Panc1 (cell line): Measurements from ENCODE around the gene FAT1. TPM values are rescaled to one million over a fixed set of nuclear protein-coding genes. Genes with fewer than 3 reads are reported as not detected.
A peak's percentile ranks its signal among the peaks of the same experiment; 100 is the strongest.

Experiments used
- ATAC-seq: fragments of 200-7000 bp; cut with Tn5 transposase; 2 replicates; pipeline ENCODE4 v1.9.1; 2020; ENCODE audit warnings: mild to moderate bottlenecking, moderate library complexity
- BruUV-seq: library from RNA; stranded (reverse); fragments of 400-500 nt; replicated peaks from 2 replicates; lab custom pipeline; 2021; lab: Mats Ljungman, UMichigan
- CTCF ChIA-PET: fragments of 300-600 bp; sonication (Branson Sonifier 250); formaldehyde crosslinking; loops from one replicate; lab custom pipeline; 2022; ENCODE audit warnings: antibody characterized with exemption; lab: Charles Lee
- POLR2A ChIA-PET: fragments of 300-600 bp; sonication (Branson Sonifier 250); formaldehyde crosslinking; loops from one replicate; lab custom pipeline; 2022; ENCODE audit warnings: antibody characterized with exemption; lab: Charles Lee
- DNase-seq: peaks from one replicate; pipeline ENCODE4 v3.0.0-alpha.2; 2010; ENCODE audit warnings: low read depth, low spot score
- H3K27ac ChIP-seq: 2 replicates; pipeline ENCODE4 v1.5.1; 2011; ENCODE audit warnings: mild to moderate bottlenecking, low read length, inconsistent platforms
- H3K27me3 ChIP-seq: fragments of 200-500 bp; sonication (Bioruptor generic); 2 replicates; pipeline ENCODE4 v1.6.0; 2014; ENCODE audit warnings: low read length, inconsistent platforms; ENCODE audit not compliant: control insufficient read depth, insufficient read depth
- H3K36me3 ChIP-seq: fragments of 200-500 bp; sonication (Bioruptor generic); 2 replicates; pipeline ENCODE4 v1.5.1; 2014; ENCODE audit warnings: inconsistent platforms, mild to moderate bottlenecking, low read length, moderate library complexity; ENCODE audit not compliant: control insufficient read depth, insufficient read depth
- H3K4me1 ChIP-seq: 2 replicates; pipeline ENCODE4 v1.5.1; 2011; ENCODE audit warnings: inconsistent platforms, mild to moderate bottlenecking, low read length, moderate library complexity; ENCODE audit not compliant: control insufficient read depth, insufficient read depth
- H3K4me3 ChIP-seq, 2 experiments: 2 replicates each; pipeline ENCODE4 v1.5.1; 2011 to 2012; ENCODE audit warnings: low read depth in 2 of 2, low read length in 2 of 2, mild to moderate bottlenecking in 2 of 2, inconsistent platforms in 1 of 2, moderate library complexity in 1 of 2
- H3K9me3 ChIP-seq: fragments of 200-500 bp; sonication (Bioruptor generic); 2 replicates; pipeline ENCODE4 v1.5.1; 2014; ENCODE audit warnings: low read depth, mild to moderate bottlenecking, inconsistent platforms, low read length, moderate library complexity; ENCODE audit not compliant: control insufficient read depth, insufficient read depth
- POLR2AphosphoS5 ChIP-seq: IDR thresholded peaks from 2 replicates; pipeline ENCODE4 v1.6.1; 2012; ENCODE audit warnings: mild to moderate bottlenecking, low read depth, low read length, moderate library complexity
- SIN3A ChIP-seq: IDR thresholded peaks from 2 replicates; pipeline ENCODE4 v1.6.1; 2012; ENCODE audit warnings: low read depth, mild to moderate bottlenecking, low read length, moderate library complexity, borderline replicate concordance; ENCODE audit not compliant: insufficient read depth
- TCF7L2 ChIP-seq: IDR thresholded peaks from 2 replicates; pipeline ENCODE4 v1.6.1; 2011; ENCODE audit warnings: mild to moderate bottlenecking, low read depth, low read length, inconsistent platforms
- in situ Hi-C: cut with HindIII; loops from 2 replicates; pipeline ENCODE4 v1.10.0; 2016; ENCODE audit warnings: low sequenced_read_pairs, low pct_unique_long_range_greater_than_20kb
- intact Hi-C: fragments of 100-400 bp; cut with micrococcal nuclease; formaldehyde crosslinking; loops from one replicate; pipeline ENCODE4 v1.10.0; 2022; ENCODE audit not compliant: unreplicated experiment
- total RNA-seq: library from RNA; stranded (reverse); gene quantifications from one replicate; pipeline ENCODE4 v1.2.1, GENCODE V29; 2021; ENCODE audit not compliant: unreplicated experiment
- TF ChIP-seq, protein P1 (sequence below): fragments of 450-650 bp; IDR thresholded peaks from 2 replicates; pipeline ENCODE4 v1.5.1; 2017; ENCODE audit warnings: mild to moderate bottlenecking
- TF ChIP-seq, protein P2 (sequence below), 2 experiments: IDR thresholded peaks; 2 replicates each; pipeline ENCODE4 v1.6.1; 2011 to 2012; ENCODE audit warnings: low read depth in 2 of 2, control low read depth in 1 of 2, low read length in 1 of 2, mild to moderate bottlenecking in 1 of 2, moderate library complexity in 1 of 2; ENCODE audit not compliant: insufficient read depth in 1 of 2

FAT1 gene
- total RNA-seq, 1 experiment from 2014 or later: 288 TPM

DNA sequence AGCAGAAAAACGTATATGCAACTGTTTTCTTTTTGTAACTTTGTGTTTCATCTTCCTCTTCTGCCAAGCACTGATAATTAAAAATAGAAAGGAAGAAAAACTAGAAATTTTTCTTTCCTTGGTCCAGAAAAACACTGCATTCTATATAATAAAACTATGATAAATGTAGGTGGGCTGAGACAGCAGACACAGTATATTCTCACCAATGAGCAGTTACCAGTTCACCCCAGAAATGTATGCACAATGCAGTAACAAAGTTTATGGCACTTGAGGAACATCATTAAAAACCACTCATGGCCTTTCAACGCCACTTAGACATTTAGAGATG lies 79.4 kb downstream of the FAT1 start:
- intact Hi-C loops: no loop called here
- no peak for DNase-seq
- TF ChIP-seq POLR2AphosphoS5: no peak
- TF ChIP-seq, protein P1, sequence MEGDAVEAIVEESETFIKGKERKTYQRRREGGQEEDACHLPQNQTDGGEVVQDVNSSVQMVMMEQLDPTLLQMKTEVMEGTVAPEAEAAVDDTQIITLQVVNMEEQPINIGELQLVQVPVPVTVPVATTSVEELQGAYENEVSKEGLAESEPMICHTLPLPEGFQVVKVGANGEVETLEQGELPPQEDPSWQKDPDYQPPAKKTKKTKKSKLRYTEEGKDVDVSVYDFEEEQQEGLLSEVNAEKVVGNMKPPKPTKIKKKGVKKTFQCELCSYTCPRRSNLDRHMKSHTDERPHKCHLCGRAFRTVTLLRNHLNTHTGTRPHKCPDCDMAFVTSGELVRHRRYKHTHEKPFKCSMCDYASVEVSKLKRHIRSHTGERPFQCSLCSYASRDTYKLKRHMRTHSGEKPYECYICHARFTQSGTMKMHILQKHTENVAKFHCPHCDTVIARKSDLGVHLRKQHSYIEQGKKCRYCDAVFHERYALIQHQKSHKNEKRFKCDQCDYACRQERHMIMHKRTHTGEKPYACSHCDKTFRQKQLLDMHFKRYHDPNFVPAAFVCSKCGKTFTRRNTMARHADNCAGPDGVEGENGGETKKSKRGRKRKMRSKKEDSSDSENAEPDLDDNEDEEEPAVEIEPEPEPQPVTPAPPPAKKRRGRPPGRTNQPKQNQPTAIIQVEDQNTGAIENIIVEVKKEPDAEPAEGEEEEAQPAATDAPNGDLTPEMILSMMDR: no peak
- TF ChIP-seq TCF7L2: no peak
- in situ Hi-C loops: no loop called here
- ChIA-PET POLR2A (no interaction called here), CTCF (no interaction called here)
- no peaks in the 10 kb centered on the region for H3K27me3 ChIP-seq
- H3K4me1 ChIP-seq: peaks cover 16% of the 10 kb centered on the region
- H3K36me3 ChIP-seq: peaks cover 17% of the 10 kb centered on the region
- H3K27ac ChIP-seq: peak overlapping the region; percentile 57
- no peak for ATAC-seq
- H3K9me3 ChIP-seq: no peaks in the 10 kb centered on the region
- BruUV-seq: no TSS peak
- no peak overlapping the region for H3K4me3 ChIP-seq

DNA sequence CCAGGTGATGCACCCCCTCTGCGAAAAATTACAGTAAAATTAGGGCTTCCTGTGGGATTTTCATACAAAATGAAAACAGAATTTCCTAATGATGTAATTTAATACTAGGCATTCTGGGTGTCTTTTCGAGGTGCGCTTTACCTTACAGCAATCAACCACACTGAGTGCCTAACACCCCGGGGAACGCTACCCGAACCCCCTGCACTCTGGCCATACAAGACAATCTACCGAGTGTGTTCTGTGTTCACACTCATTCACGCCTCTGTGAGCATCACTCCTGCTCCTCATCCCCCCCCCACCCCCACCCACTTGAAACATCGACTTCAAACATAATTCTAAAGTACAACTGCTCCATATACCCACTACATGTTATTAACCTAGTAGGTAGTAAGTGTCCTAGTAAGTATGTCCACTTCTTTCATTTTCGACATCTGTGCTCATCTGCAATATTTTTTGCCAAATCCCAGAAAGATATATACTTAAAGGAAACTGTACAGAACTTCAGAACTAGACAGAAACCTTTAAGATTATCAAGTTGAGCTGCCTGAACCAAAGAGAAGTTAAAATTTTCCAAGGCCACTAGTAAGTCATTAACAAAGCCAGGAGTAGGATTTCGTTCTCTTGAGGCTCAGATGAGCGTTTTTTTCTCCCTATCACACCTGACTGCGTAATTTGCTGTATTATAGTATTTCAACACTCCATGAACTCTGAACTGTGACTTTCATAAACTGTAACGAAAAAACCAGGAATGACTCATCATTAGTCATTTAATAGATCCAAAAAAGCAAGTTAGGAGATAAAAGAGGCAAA lies 80.0 kb downstream of the FAT1 start:
- Histone ChIP-seq H3K4me3 (no peak overlapping the region), H3K27ac (peak overlapping the region; percentile 57), H3K36me3 (peaks cover 13% of the 10 kb centered on the region), H3K27me3 (no peaks in the 10 kb centered on the region), H3K4me1 (peaks cover 16% of the 10 kb centered on the region), H3K9me3 (no peaks in the 10 kb centered on the region)
- ATAC-seq (no peak), DNase-seq (no peak)
- BruUV-seq: TSS peak; percentile 29
- in situ Hi-C loops: no loop called here
- ChIA-PET POLR2A (no interaction called here), CTCF (no interaction called here)
- TF ChIP-seq, protein P2, sequence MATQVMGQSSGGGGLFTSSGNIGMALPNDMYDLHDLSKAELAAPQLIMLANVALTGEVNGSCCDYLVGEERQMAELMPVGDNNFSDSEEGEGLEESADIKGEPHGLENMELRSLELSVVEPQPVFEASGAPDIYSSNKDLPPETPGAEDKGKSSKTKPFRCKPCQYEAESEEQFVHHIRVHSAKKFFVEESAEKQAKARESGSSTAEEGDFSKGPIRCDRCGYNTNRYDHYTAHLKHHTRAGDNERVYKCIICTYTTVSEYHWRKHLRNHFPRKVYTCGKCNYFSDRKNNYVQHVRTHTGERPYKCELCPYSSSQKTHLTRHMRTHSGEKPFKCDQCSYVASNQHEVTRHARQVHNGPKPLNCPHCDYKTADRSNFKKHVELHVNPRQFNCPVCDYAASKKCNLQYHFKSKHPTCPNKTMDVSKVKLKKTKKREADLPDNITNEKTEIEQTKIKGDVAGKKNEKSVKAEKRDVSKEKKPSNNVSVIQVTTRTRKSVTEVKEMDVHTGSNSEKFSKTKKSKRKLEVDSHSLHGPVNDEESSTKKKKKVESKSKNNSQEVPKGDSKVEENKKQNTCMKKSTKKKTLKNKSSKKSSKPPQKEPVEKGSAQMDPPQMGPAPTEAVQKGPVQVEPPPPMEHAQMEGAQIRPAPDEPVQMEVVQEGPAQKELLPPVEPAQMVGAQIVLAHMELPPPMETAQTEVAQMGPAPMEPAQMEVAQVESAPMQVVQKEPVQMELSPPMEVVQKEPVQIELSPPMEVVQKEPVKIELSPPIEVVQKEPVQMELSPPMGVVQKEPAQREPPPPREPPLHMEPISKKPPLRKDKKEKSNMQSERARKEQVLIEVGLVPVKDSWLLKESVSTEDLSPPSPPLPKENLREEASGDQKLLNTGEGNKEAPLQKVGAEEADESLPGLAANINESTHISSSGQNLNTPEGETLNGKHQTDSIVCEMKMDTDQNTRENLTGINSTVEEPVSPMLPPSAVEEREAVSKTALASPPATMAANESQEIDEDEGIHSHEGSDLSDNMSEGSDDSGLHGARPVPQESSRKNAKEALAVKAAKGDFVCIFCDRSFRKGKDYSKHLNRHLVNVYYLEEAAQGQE (IDR thresholded peaks at IDR 0.05; ENCODE audit: insufficient read depth in 1 of 2, low read depth in 2 of 2, low read length in 1 of 2): no peak
- TF ChIP-seq, protein P1: no peak
- TF ChIP-seq SIN3A: no peak
- intact Hi-C loops: no loop called here
